HG03139 (cell line): Measurements from ENCODE around the gene ABCB11.
"Not testable (repeated sequence)": the region's sequence is repeated elsewhere in the genome, so short reads cannot be mapped to it uniquely, and the experiment has no call there.

Source experiments
- ATAC-seq: cut with Tn5 transposase; IDR thresholded peaks from one replicate; pipeline ENCODE4 v1.9.1; 2021; ENCODE audit not compliant: unreplicated experiment

ABCB11 gene

GRCh38 chr2:169046440-169047151 is 15.5 kb upstream of the ABCB11 start:
- no peak for ATAC-seq

DNA sequence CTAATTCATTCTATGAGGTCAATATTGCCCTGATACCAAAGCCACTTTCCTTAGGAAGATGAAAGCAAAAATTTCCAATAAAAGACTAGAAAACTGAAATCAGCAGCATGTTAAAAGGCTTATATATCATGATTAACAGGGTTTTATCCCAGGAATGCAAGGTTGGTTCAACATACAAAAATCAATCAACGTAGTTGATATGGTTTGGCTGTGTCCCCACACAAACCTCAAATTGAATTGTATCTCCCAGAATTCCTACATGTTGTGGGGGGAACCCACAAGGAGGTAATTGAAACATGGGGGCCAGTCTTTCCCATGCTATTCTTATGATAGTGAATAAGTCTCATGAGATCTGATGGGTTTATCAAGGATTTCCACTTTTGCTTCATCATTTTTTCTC is 11.7 kb upstream of the ABCB11 start:
- no peak for ATAC-seq

DNA sequence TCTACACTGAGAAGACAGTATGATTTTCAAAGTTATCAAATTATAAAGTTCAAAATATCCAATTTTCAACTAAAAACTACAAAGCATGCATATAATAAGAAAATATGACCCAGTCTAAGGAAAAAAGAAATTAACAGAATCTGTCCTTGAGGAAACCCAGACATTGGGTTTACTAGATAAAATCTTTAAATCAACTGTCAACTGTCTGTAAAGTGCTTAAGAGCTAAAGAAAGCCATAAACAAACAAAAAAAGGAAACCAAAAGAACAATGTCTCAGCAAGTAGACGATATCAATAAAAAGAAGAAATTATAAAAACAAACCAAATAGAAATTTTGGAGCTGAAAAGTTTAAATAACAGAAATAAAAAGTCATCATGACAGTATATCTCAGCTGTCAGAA is 10.5 kb upstream of the ABCB11 start:
- no peak for ATAC-seq

DNA sequence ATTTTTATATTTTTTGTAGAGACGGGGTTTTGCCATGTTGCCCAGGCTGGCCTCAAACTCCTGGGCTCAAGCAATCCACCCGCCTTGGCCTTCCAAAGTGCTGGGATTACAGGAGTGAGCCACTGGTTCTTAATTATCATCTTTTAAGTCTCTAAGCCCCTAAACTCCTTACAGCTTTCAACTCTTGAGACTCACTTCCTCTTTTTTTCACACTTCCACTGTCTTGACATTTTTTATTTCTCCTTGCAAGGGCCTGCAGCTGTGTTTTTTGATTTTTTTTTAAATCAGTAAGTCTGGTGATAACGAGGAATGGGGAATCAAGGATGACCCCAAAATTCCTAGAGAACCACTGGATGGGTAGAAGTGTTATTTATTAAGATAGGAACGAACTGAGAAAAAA is 8.6 kb upstream of the ABCB11 start:
- ATAC-seq, result no peak

DNA sequence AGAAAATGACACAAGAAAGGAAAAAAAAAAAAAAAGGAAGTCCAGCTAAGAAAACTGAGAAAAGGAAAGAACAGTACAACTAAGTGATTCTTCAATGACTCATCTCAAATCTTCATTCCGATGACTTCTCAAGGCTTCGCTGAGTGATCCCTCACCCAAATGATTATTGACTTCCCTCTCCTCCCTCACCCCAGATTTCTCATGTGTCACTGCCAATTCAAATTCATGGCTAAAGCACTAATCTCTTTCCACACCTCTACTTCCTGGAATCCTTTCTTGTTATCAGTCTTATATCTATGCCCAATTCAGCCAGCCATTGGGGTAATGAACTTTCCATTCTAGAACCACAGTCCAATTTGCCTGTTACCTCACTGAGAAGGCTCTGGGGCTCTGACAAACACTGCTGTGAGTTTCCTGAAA is 7.2 kb upstream of the ABCB11 start:
- peak; percentile 47 for ATAC-seq

- peak; percentile 60 for ATAC-seq
Measured at GRCh38 chr2:169036736-169037440, 5.8 kb upstream of the ABCB11 start.

DNA sequence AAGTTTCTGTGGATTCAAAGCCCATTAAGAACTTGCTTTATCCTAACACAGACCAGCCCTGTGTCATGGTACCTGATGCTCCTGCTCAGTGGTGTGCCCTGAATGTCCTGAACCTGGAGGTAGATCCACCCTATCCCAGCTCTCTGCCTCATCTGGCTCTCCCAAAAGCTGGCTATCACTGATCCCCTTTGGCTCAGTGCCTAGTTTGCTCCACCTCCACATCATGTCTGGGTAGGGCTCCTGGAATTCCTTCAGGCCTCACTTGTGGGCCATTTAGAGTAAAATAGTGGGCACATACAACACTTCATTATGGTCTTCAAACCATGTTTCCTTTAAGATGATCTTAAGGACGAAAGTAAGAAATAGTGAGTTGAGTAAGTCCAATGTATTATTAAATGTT is 4.8 kb upstream of the ABCB11 start:
- no peak for ATAC-seq

GRCh38 chr2:169034984-169035544 is 3.9 kb upstream of the ABCB11 start:
- ATAC-seq, result no peak

- ATAC-seq, result no peak
Measured at GRCh38 chr2:169034256-169034655, 3.1 kb upstream of the ABCB11 start.

DNA sequence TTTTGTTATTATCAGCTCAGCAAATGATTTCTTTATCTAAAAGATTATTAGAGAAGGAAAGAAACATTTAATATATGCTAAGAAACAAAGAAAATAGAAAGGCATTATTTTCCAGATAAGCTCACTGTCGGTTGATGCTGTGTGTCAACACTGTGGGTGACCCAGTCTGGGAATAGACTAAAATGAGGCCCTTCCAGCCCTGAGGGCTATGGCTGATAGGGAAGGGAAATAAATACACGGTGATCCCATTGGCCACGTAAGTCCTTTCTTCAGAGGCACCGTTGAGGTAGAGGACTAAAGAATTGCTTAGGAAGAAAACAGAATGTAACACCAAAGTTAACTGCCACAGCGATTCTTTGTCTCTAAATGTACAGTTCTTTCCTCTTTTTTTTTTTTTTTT is 1.8 kb downstream of the ABCB11 start:
- ATAC-seq, result no peak

GRCh38 chr2:169027234-169027633 is 3.9 kb downstream of the ABCB11 start:
- no peak for ATAC-seq

- ATAC-seq, result no peak
Measured at GRCh38 chr2:169026056-169026455, 5.1 kb downstream of the ABCB11 start.

- no peak for ATAC-seq
Measured at GRCh38 chr2:169023161-169023560, 8.0 kb downstream of the ABCB11 start.

DNA sequence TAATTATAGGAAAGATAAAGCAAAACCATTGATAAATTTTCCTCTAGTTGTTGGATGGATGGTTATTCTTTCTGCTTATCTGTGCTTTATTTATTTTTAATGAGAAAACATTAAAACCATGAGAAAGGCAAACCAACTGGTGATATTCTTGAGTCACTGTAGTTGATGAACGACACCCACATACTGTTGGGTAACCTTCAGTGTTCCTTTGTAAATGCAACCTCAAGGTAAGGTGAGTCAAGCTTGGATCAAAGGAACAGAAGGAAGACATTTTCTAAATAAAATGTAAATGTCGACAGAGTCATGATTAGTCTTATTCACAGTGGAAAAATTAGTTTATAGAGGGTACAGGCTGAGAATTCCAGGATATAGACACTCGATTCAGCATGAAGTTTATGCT is 12.7 kb downstream of the ABCB11 start:
- no peak for ATAC-seq

DNA sequence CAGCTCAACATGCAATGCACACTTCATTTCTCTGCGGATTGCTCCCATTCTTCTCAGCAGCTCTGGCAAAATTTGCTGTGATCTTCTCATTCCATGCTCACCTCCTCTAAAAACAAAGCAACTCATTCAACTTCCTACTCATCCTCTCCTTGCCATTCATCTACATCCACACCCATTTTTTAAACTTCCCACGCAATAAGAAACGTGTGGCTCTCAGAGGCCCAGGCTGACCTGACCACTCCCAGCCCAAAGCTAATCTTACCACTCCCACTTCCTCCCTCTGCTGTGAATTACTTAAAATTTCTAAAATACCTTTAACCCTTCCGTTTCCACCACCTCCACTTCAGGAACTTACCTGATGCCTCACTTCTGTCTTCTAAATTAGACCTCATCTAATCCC is 15.2 kb downstream of the ABCB11 start:
- no peak for ATAC-seq

DNA sequence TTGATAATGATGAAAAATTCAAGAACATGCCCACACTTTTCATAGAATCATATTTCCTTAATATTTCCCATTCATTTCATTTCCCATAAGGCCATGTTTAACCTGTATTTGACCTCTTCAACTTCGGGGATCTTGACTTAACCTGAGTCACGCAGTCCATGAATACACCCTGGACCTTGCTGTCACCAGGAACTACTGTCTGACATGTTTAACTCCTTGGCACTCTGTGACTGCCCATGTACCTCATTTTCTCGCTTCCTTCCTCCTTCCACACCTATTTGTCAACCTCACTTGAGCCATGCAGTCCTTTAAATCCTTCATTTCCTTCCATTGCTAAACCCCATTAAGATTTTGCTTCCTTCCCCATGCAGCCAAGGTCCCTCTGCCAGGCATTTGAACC is 16.3 kb downstream of the ABCB11 start:
- ATAC-seq, result no peak

DNA sequence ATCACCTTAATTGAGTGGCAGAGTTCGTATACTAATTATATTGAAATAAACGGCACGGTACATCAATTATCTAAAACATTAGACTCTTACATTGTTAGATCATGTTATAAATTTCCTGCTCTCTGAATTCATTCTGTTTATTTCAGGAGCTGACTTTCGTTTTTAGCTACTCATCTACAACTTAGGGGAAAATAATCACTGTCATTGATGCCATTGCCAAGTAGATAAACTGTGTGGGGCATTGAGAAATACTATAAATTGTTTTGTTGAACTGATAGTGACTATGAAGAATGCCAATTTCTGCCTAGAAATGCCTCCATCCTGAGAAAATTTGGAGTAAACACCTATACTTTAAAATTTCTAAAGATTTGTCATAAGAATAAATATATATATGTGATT is 17.5 kb downstream of the ABCB11 start:
- no peak for ATAC-seq

GRCh38 chr2:169012812-169013627 is 18.1 kb downstream of the ABCB11 start:
- no peak for ATAC-seq

DNA sequence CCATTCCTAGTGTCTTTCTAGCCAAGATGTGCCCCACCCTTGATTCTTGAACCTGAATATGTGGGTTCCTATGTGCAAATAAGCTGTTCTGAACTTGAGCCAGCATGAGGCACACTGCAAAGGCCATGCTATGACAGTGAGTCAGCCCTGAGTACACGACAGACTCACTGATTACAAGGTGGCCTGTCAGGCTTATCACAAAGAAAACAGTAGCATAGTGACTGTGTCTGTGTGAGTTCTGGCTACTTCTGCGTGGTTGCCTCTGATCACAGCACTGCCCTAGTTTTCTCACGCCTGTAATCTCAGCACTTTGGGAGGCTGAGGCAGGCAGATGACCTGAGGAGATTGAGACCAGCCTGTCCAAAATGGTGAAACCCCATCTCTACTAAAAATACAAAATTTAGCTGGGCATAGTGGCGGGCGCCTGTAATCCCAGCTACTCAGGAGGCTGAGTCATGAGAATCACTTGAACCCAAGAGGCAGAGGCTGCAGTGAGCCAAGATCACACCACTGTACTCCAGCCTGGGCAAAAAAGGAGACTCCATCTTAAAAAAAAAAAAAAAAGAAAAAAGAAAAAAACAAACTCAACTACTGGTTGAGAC is 18.8 kb downstream of the ABCB11 start:
- ATAC-seq, result not testable (repeated sequence)

- ATAC-seq, result no peak
Measured at GRCh38 chr2:169011698-169012097, 19.4 kb downstream of the ABCB11 start.
